GM19438 (cell line): ENCODE results near the gene KCNG4.
"Not testable (repeated sequence)": the region's sequence is repeated elsewhere in the genome, so short reads cannot be mapped to it uniquely, and the experiment has no call there.

Source experiments
- ATAC-seq: cut with Tn5 transposase; IDR thresholded peaks from one replicate; pipeline ENCODE4 v1.9.1; 2021; ENCODE audit warnings: low read depth; ENCODE audit not compliant: unreplicated experiment

Gene KCNG4

GRCh38 chr16:84212154-84212553, 27.7 kb downstream of the KCNG4 start:
- no peak for ATAC-seq

- ATAC-seq: no peak
These were observed 29.8 kb downstream of the KCNG4 start for GRCh38 chr16:84209989-84210388.

DNA sequence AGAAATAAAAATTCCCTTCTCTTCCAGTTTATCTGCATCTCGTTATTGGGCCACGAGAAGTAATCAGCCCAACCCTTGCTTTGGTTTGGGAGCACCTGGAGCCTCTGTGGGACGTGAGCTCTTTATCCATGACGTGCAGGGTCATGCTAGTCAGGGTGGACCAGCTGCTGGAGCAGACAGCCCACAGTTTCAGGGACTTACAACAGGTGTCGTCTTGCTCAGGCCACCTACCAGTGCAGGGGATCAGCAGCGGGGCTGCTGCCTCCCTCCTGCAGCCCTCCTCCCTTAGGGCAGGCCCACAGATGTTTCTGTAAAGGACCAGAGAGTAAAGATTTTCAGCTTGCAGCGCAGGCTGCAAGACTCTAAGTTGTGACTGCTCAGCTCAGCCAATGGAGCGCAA, 31.9 kb downstream of the KCNG4 start:
- ATAC-seq: no peak

GRCh38 chr16:84207251-84207650, 32.6 kb downstream of the KCNG4 start:
- no peak for ATAC-seq

DNA sequence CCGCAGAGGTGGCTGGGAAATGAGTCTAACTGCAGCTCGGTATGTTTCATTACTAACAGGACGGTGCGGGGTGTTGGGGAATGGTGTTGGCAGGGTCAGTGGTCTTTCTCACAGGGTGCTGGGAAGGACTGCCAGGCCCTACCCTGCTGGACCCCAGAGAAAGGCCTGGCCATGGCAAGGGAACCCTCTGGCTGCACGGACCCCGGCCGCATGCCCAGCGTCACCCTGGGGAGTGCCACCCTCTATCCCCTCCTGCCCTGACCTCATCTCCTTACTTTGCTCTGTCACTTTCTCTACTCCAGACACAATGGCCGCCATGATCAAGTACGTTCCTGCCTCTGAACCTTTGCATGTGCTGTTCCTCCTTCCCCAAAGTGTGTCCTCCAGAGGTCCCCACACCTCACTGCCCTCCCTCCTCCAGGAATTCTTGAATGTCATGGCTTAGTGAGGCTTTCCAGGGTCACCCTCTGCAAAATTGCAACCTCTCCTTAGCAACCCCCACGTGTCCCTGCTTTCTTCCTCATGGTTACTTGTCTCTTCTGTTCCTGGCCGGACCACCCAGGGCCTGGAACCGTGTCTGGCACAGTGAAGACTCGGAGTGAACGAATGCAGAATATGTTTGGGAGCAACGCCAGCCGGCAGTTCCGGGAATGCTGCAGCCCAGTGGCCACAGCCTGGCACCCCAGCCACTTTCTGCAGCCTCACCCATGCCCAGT, 33.7 kb downstream of the KCNG4 start:
- ATAC-seq: no peak

- ATAC-seq: not testable (repeated sequence)
These were observed 34.7 kb downstream of the KCNG4 start for GRCh38 chr16:84205123-84205522.

DNA sequence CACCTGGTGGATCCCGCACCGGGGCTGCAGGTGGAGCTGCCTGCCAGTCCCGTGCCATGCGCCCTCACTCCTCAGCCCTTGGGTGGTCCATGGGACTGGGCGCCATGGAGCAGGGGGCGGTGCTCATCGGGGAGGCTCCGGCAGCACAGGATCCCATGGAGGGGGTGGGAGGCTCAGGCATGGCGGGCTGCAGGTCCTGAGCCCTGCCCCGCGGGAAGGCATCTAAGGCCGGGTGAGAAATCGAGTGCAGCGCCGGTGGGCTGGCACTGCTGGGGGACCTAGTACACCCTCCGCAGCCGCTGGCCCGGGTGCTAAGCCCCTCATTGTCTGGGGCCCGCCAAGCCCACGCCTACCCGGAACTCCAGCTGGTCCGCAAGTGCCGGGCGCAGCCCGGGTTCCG, 35.3 kb downstream of the KCNG4 start:
- ATAC-seq: not testable (repeated sequence)

DNA sequence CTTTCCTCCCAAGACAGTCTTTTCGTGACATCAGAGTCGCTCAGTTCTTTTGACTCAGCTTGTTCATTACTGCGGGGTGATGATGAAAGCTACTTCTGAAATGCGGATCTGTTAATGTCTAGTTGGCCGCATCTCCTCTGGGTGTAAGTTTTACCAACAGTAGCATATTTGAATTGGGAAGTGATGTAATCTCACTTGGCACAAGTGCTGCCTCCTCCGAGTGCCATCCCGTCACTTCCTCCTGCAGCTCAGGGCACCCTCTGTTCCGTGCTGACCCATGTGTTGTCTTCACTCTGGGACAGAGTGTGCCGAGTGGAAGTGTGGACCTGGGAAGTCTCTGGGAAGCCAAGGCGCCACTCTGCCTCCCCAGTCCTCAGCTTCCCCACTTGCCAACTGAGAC, 40.0 kb downstream of the KCNG4 start:
- ATAC-seq: no peak

GRCh38 chr16:84199097-84199496, 40.7 kb downstream of the KCNG4 start:
- no peak for ATAC-seq

DNA sequence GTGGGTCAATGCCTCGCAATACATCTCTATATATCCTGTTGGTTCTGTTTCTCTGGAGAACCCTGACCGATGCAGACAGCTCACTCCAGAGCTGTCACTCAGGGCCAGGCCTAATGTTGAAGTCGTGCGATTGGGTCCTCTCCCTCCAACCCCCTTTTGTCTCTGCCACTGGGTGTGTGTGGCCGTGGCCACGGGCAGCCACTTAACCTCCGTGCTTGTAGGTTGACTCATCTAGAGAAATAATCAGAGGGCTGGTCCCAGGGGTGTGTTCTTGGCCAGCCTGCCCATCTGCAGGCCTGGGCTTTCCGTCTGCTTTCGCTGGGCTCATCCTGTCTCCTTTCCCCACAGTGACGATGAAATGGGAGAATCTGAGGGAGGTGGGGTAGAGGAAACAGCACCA, 41.4 kb downstream of the KCNG4 start:
- no peak for ATAC-seq

DNA sequence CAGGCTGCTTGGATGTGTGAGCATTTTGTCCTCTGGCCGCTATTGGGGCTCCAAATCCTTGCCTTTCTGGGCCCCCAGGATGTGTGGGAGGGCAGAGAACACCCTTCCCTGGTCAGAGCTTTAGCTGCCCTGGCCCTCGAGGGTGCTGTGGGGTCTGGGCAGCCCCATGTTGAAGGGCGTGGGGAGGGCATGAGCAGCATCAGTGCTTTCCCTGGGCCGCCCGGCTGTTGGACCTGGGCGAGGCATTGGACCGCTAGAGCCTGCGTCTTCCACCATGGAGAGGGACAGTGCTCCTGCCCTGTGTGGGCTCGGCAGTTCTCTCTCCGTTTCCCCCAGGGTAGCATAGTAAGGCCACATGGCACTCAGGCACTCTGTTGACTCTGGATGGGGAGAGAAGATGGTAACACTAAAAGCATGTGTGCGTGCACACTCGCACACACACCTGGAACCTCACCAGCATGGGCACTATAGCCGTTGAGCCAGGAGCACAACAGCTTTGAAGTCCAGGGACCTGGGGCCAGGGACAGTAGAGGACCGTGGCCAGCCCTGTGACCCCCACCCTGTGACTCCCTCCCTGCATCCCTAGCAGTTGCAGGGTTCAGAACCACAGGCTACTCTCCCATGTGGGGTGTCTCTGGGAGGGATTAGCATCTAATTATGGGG, 42.2 kb downstream of the KCNG4 start:
- no peak for ATAC-seq

DNA sequence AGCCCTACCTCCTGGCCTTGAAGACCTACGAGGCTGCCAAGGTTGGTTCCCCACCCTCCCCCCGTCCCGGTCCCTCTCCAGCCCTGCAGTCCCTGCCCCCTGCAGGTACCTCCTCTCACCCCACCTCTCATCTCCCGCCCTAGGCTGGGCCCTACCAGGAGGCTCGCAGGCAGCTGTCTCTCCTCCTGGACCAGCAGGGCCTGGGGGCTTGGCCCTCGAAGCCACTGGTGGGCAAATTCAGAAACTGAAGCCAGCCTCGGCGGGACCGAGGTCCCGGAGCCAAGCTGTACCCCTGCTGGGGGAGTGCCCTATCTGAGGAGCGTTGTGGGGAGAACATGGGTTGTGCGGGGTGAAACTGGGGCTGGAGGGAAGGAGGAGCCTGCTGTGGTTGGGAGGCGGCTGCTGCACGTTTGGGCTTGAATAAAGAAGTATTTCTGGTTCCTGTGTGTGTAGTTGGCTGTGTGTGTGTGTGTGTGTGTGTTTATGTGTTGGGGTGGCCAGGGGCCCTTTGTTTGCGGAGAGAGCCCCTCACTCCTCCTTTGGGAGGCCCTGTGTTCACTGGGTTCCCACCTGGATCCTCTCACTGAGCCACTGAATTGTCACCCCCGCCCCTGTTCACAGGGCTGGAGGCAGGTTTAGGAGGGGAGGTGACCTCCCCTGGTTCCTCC, 43.0 kb downstream of the KCNG4 start:
- ATAC-seq: no peak

- ATAC-seq: no peak
These were observed 43.7 kb downstream of the KCNG4 start for GRCh38 chr16:84196101-84196500.

- ATAC-seq: no peak
These were observed 44.4 kb downstream of the KCNG4 start for GRCh38 chr16:84195201-84196093.

DNA sequence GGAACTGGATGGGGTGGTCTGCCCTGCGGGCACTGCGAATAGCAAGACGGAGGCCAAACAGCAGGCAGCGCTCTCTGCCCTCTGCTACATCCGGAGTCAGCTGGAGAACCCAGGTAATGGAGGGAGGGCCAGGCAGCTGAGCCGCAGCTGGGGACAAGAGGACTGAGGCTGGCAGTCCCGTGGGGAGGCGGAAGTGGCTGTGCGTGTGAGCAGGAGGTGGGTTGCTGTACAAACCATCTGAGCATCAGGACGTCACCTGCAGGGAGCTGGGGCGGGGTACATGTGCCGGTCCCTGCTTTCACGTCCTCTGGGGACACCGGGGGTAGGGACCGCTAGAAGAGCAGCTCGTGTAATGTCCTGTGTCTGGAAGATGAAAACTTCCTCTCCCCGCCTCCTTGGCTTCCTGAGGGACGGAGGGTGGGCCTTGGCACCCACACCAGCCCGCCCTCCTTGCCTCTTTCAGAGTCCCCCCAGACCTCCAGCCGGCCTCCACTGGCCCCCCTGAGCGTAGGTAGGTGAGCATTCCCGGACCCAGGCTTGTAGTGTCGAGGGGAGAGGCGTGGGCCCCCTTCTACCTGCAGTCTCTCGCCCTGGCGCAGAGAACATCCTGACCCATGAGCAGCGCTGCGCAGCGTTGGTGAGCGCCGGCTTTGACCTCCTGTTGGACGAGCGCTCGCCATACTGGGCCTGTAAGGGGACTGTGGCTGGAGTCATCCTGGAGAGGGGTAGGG, 45.2 kb downstream of the KCNG4 start:
- peak; percentile 89 for ATAC-seq

DNA sequence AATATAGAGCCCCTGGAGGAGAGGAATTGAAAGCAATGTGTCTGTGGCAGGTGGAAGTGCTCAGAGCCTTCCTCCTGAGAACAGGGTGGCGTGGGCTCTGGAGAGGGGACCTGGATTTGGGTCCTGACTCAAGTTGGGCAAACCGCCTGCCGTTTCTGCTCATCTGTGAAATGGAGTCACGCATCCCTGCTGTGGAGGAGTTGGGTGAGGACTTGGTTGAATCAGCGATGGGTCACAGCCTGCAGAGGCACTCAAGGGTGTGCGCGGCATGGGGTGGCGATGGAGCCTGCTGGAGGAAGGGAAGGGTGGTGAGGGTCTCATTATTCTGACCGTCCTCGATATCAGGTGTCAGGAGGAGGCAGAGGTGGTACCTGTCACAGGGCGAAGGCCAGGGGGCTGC, 45.8 kb downstream of the KCNG4 start:
- no peak for ATAC-seq

DNA sequence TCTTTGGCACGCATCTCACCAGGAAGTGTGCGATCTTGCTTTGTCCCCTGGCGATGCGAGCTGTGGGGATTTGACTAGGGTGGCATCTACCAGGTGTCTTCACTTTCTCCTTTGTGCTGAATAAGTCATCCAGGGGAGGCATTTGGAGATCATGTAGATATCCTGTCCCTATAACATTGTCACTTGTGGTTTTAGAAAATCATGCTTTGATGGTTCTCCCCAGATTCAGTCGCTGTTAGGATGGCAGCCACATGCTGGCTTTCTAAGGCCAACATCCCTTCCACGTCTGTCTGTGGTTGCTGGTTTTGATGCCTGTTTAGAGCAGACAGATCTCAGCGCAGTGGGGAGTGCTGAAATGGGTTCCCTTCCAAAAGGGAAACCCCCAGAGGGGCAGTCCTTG, 46.3 kb downstream of the KCNG4 start:
- ATAC-seq: no peak

DNA sequence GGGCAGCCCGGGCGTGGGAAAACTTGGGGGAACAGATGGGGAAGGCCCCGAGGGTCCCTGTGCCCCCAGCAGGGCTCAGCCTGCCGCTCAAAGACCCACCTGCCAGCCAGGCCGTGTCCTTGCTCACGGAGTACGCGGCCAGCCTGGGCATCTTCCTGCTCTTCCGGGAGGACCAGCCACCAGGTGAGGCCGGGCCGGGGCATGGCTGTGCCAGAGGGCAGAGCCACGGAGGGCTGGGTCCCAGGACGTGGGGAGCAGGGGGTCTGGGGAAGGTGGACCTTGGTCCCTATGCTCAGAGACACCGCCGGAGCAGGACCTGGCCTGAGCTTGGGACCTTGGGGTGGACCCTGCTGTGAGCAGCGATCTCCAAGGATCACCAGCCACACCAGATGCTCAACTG, 48.3 kb downstream of the KCNG4 start:
- no peak for ATAC-seq

GRCh38 chr16:84190731-84191388, 49.0 kb downstream of the KCNG4 start, which contains the start of gene ADAD2:
TSS of gene ADAD2 (plus strand) at chr16:84191157. CDS start at chr16:84191231, 74 bp downstream.
- ATAC-seq: no peak
